K562 (cell line): ENCODE measurements around the gene MEIKIN. TPM values are rescaled to one million over a fixed set of nuclear protein-coding genes. Genes with fewer than 3 reads are reported as not detected.

ENCODE experiments used
- ATAC-seq: fragments of 200-7000 bp; cut with Tn5 transposase; 3 replicates; pipeline ENCODE4 v1.9.1; 2020; ENCODE audit warnings: moderate library complexity
- BruUV-seq: library from RNA; stranded (reverse); fragments of 400-500 nt; replicated peaks from 2 replicates; lab custom pipeline; 2021; lab: Mats Ljungman, UMichigan
- CTCF ChIA-PET: fragments of 300-600 bp; formaldehyde crosslinking; extraction: SDS; loops from one replicate; lab custom pipeline; 2021; ENCODE audit warnings: low intra/inter-chr PET ratio; lab: Yijun Ruan, JAX
- POLR2A ChIA-PET: fragments of 300-600, 350-650 bp; sonication (Branson Sonifier 250); formaldehyde crosslinking; extraction: SDS; loops from one replicate; lab custom pipeline; 2021; ENCODE audit warnings: antibody characterized with exemption, inconsistent platforms; lab: Yijun Ruan, JAX
- DNase-seq, 4 experiments: peaks; one replicate each; pipeline versions ENCODE4 v3.0.0 to v3.0.0-alpha.2; 2011 to 2018; ENCODE audit warnings: low spot score in 3 of 4, mixed read lengths in 3 of 4; ENCODE audit errors: extremely low read depth in 1 of 4
- FAIRE-seq: peaks from 2 replicates; lab custom pipeline; 2011; peaks lifted over from hg19 to GRCh38; lab: Jason Lieb, UNC
- H2AFZ ChIP-seq: 2 replicates; pipeline ENCODE4 v1.6.0; 2011; ENCODE audit warnings: low read depth, low read length, control low read depth, inconsistent platforms
- H3K27ac ChIP-seq: fragments of 200-600 bp; 3 replicates; pipeline ENCODE4 v1.8.0; 2011; ENCODE audit warnings: low read depth, mild to moderate bottlenecking, control low read depth, inconsistent platforms, low read length, moderate library complexity, mixed read lengths; ENCODE audit errors: extremely low read depth
- H3K27me3 ChIP-seq, 2 experiments: fragments of 300-600 bp in 1 of 2; 2 replicates in 1 of 2; 3 replicates in 1 of 2; pipeline versions ENCODE4 v1.6.0 to v1.8.0; 2011; ENCODE audit warnings: inconsistent platforms in 2 of 2, low read length in 2 of 2, mild to moderate bottlenecking in 1 of 2, mixed read lengths in 1 of 2, moderate library complexity in 1 of 2; ENCODE audit not compliant: control insufficient read depth in 2 of 2, insufficient read depth in 2 of 2
- H3K36me3 ChIP-seq: fragments of 300-600 bp; 3 replicates; pipeline ENCODE4 v1.8.0; 2011; ENCODE audit warnings: mild to moderate bottlenecking, low read length, inconsistent platforms; ENCODE audit not compliant: control insufficient read depth, insufficient read depth
- H3K4me1 ChIP-seq, 2 experiments: fragments of 200-600 bp in 1 of 2; replicated peaks in 1 of 2; 2 replicates in 1 of 2; 3 replicates in 1 of 2; pipeline versions ENCODE4 v1.5.1 to v1.8.0; 2011; ENCODE audit warnings: inconsistent platforms in 2 of 2, low read length in 2 of 2, mild to moderate bottlenecking in 1 of 2, mixed read lengths in 1 of 2, moderate library complexity in 1 of 2; ENCODE audit not compliant: control insufficient read depth in 2 of 2, insufficient read depth in 2 of 2
- H3K4me2 ChIP-seq: 2 replicates; pipeline ENCODE4 v1.6.1; 2011; ENCODE audit warnings: low read length, control low read depth, inconsistent platforms, mixed read lengths; ENCODE audit not compliant: insufficient read depth
- H3K4me3 ChIP-seq: fragments of 200-600 bp; sonication (generic), shearing (Covaris generic); 2 replicates; pipeline ENCODE4 v1.5.1; 2016; ENCODE audit warnings: control low read depth, inconsistent platforms
- H3K79me2 ChIP-seq: fragments of 200-600 bp; 3 replicates; pipeline ENCODE4 v1.8.0; 2011; ENCODE audit warnings: low read length, inconsistent platforms; ENCODE audit not compliant: control insufficient read depth, insufficient read depth
- H3K9ac ChIP-seq, 2 experiments: 2 replicates each; pipeline versions ENCODE4 v1.6.0 to v1.6.1; 2011; ENCODE audit warnings: low read depth in 2 of 2, low read length in 2 of 2, control low read depth in 1 of 2, inconsistent platforms in 1 of 2, mild to moderate bottlenecking in 1 of 2, mixed read lengths in 1 of 2; ENCODE audit not compliant: insufficient read depth in 1 of 2
- H3K9me1 ChIP-seq: one replicate; pipeline ENCODE4 v1.6.0; 2011; ENCODE audit warnings: inconsistent platforms, mild to moderate bottlenecking, low read length, moderate library complexity; ENCODE audit not compliant: control insufficient read depth, insufficient read depth
- H3K9me3 ChIP-seq: replicated peaks from 2 replicates; pipeline ENCODE4 v1.5.1; 2011; ENCODE audit warnings: low read depth, low read length, inconsistent platforms; ENCODE audit not compliant: control insufficient read depth, insufficient read depth
- H4K20me1 ChIP-seq: replicated peaks from 2 replicates; pipeline ENCODE4 v1.6.1; 2011; ENCODE audit warnings: low read length, inconsistent platforms, mixed read lengths; ENCODE audit not compliant: control insufficient read depth, insufficient read depth
- ATF7 ChIP-seq: fragments of 450-650 bp; IDR thresholded peaks from 2 replicates; pipeline ENCODE4 v1.7.1; 2014; ENCODE audit warnings: mild to moderate bottlenecking, moderate library complexity
- BCL6 ChIP-seq: fragments of 250-450 bp; sonication (Bioruptor Pico); IDR thresholded peaks from 2 replicates; pipeline ENCODE4 v1.4.0; 2020
- BHLHE40 ChIP-seq: IDR thresholded peaks from 2 replicates; pipeline ENCODE4 v1.6.1; 2011; ENCODE audit warnings: low read length, improper control_type of control experiment
- BRF1 ChIP-seq: IDR thresholded peaks from 3 replicates; pipeline ENCODE4 v1.6.1; 2011; ENCODE audit warnings: borderline replicate concordance, mild to moderate bottlenecking; ENCODE audit not compliant: insufficient read length; ENCODE audit errors: extremely low read depth
- CREBBP ChIP-seq: IDR thresholded peaks from one replicate; pipeline ENCODE4 v1.6.1; 2012; ENCODE audit warnings: low read depth, mild to moderate bottlenecking, control low read depth, inconsistent platforms, low read length
- ELF1 ChIP-seq: fragments of 200-800 bp; sonication (Bioruptor generic); IDR thresholded peaks from 2 replicates; pipeline ENCODE4 v1.6.1; 2016; ENCODE audit warnings: missing genetic modification characterization, missing compliant biosample characterization
- FOXA1 ChIP-seq: fragments of 450-650 bp; IDR thresholded peaks from 2 replicates; pipeline ENCODE4 v1.6.1; 2016; ENCODE audit warnings: mild to moderate bottlenecking, borderline replicate concordance
- MTA1 ChIP-seq: fragments of 450-650 bp; IDR thresholded peaks from 2 replicates; pipeline ENCODE4 v1.6.1; 2017; ENCODE audit warnings: borderline replicate concordance
- POU5F1 ChIP-seq: fragments of 150-350 bp; IDR thresholded peaks from 2 replicates; pipeline ENCODE4 v1.6.1; 2014; ENCODE audit warnings: borderline replicate concordance, low read length, low read depth, mild to moderate bottlenecking; ENCODE audit not compliant: partially characterized antibody
- PREB ChIP-seq: sonication (generic); formaldehyde crosslinking; IDR thresholded peaks from 2 replicates; pipeline ENCODE4 v1.8.1; 2023; ENCODE audit warnings: mild to moderate bottlenecking, missing genetic modification reagents
- PURB ChIP-seq: sonication (generic); formaldehyde crosslinking; IDR thresholded peaks from 2 replicates; pipeline ENCODE4 v1.9.0; 2021; ENCODE audit warnings: low read depth, mild to moderate bottlenecking, missing genetic modification reagents
- SLC30A9 ChIP-seq: fragments of 250-450 bp; sonication (Bioruptor Pico); IDR thresholded peaks from 2 replicates; pipeline ENCODE4 v1.8.0; 2022; ENCODE audit warnings: mild to moderate bottlenecking, moderate library complexity
- STAT5B ChIP-seq: fragments of 250-450 bp; sonication (Bioruptor Pico); IDR thresholded peaks from 2 replicates; pipeline ENCODE4 v1.8.0; 2021; ENCODE audit warnings: mild to moderate bottlenecking, inconsistent platforms
- TEAD1 ChIP-seq, 2 experiments: fragments of 450-650 bp in 1 of 2; sonication (generic) in 1 of 2; formaldehyde crosslinking; IDR thresholded peaks; 2 replicates each; pipeline versions ENCODE4 v1.4.0 to v1.8.0; 2020 to 2022; ENCODE audit warnings: mild to moderate bottlenecking in 2 of 2, missing genetic modification reagents in 1 of 2
- ZFP30 ChIP-seq: fragments of 250-450 bp; sonication (Bioruptor Pico); IDR thresholded peaks from 2 replicates; pipeline ENCODE4 v1.8.0; 2022; ENCODE audit warnings: moderate library complexity, mild to moderate bottlenecking, inconsistent platforms, borderline replicate concordance
- ZNF324 ChIP-seq: fragments of 250-450 bp; sonication (Bioruptor Pico); IDR thresholded peaks from 2 replicates; pipeline ENCODE4 v1.4.0; 2020; ENCODE audit warnings: mild to moderate bottlenecking
- WGBS: fragments of 100-300 bp; shearing (Covaris generic); methylation state at CpG from one replicate; pipeline ENCODE4 v1.1.6; 2016; ENCODE audit warnings: low coverage, mixed read lengths; ENCODE audit not compliant: insufficient coverage; ENCODE audit errors: missing lambda C conversion rate; 5-methylcytosine and 5-hydroxymethylcytosine counted together
- in situ Hi-C: fragments of 300-500 bp; cut with MboI; formaldehyde crosslinking; loops from 4 replicates; pipeline ENCODE4 v1.15.0; 2018; ENCODE audit warnings: inconsistent platforms, mixed read lengths
- intact Hi-C: fragments of 100-400 bp; cut with micrococcal nuclease; formaldehyde crosslinking; loops from 2 replicates; pipeline ENCODE4 v1.14.2; 2022
- polyA plus RNA-seq, 8 experiments: library from polyadenylated mRNA; depleted of rRNA in 4 of 8; stranded (reverse) in 5 of 8; unstranded in 3 of 8; fragments of >200 nt; fragmentation: Nextera tagmentation in 2 of 8; fragmentation: Illumina TruSeq in 1 of 8; extraction: Ambion mirVana in 2 of 8; extraction: Trizol in 1 of 8; gene quantifications; 2 replicates each; pipeline versions ENCODE4 v1.2.1 to v1.2.3, GENCODE V29; 2011 to 2014; ENCODE audit warnings: inconsistent platforms in 1 of 8, missing spikeins in 1 of 8
- total RNA-seq, 7 experiments: library from RNA; depleted of rRNA in 6 of 7; stranded (reverse); fragments of >200 nt in 6 of 7; fragmentation: Illumina TruSeq in 2 of 7; extraction: Trizol in 2 of 7; gene quantifications; 2 replicates each; pipeline versions ENCODE4 v1.2.1 to v1.2.3, GENCODE V29; 2011 to 2021; ENCODE audit warnings: low replicate concordance in 1 of 7

Gene MEIKIN
- total and polyA plus RNA-seq, 9 of the 15 experiments (the other 6 are each of a cell fraction or from before 2014, with no cell fraction given) = 0.18 TPM; not detected in 8

- ChIA-PET POLR2A (no interaction called here), CTCF (no interaction called here)
- H3K27me3 ChIP-seq = no peaks in the 10 kb centered on the region
- H3K4me1 ChIP-seq = peaks cover 23 to 26% of the 10 kb centered on the region in 2 experiments
- WGBS = 68% methylated on average over 13 of the region's 13 CpGs
- H3K36me3 ChIP-seq = no peaks in the 10 kb centered on the region
- no peak overlapping the region for H3K4me3 ChIP-seq
- H3K9ac ChIP-seq = no peak overlapping the region
- no peaks in the 10 kb centered on the region for H3K79me2 ChIP-seq
- H3K27ac ChIP-seq = no peak overlapping the region
- no peak for TF ChIP-seq BHLHE40
- no peak for TF ChIP-seq SLC30A9 (CRISPR knock-in tag)
- TF ChIP-seq STAT5B (CRISPR knock-in tag) = no peak
- no peak for TF ChIP-seq BRF1
- no peak for TF ChIP-seq POU5F1
- no peak for TF ChIP-seq ATF7
- no peak for TF ChIP-seq CREBBP
- TF ChIP-seq MTA1 = no peak
- TF ChIP-seq TEAD1 (CRISPR knock-in tag; IDR thresholded peaks at IDR 0.05) = no peak
- no peak for TF ChIP-seq FOXA1
- TF ChIP-seq ZFP30 (CRISPR knock-in tag) = no peak
- TF ChIP-seq PURB (CRISPR knock-in tag) = no peak
- no peak for TF ChIP-seq ZNF324 (CRISPR knock-in tag)
- TF ChIP-seq BCL6 = no peak
- TF ChIP-seq PREB = no peak
- TF ChIP-seq ELF1 (tag) = no peak
- DNase-seq = no peak
- H3K4me2 ChIP-seq = no peak overlapping the region
- intact Hi-C loops = no loop called here
- peaks cover 8% of the 10 kb centered on the region for H3K9me1 ChIP-seq
- BruUV-seq = no TSS peak
- peaks cover 5% of the 10 kb centered on the region; the same call in 1 of the 2 replicates for H4K20me1 ChIP-seq
- no peak overlapping the region for H2AFZ ChIP-seq
- no peak for FAIRE-seq
- H3K9me3 ChIP-seq = no peaks in the 10 kb centered on the region
- ATAC-seq = no peak
- in situ Hi-C loops = no loop called here
Observed at GRCh38 chr5:131990716-131991115, 45.3 kb upstream of the MEIKIN start.
